HG03135 (cell line): ENCODE data around the gene HIPK2.

Experiments
- ATAC-seq: cut with Tn5 transposase; IDR thresholded peaks from one replicate; pipeline ENCODE4 v1.9.1; 2021; ENCODE audit warnings: mild to moderate bottlenecking, moderate library complexity; ENCODE audit not compliant: unreplicated experiment

The HIPK2 gene

DNA sequence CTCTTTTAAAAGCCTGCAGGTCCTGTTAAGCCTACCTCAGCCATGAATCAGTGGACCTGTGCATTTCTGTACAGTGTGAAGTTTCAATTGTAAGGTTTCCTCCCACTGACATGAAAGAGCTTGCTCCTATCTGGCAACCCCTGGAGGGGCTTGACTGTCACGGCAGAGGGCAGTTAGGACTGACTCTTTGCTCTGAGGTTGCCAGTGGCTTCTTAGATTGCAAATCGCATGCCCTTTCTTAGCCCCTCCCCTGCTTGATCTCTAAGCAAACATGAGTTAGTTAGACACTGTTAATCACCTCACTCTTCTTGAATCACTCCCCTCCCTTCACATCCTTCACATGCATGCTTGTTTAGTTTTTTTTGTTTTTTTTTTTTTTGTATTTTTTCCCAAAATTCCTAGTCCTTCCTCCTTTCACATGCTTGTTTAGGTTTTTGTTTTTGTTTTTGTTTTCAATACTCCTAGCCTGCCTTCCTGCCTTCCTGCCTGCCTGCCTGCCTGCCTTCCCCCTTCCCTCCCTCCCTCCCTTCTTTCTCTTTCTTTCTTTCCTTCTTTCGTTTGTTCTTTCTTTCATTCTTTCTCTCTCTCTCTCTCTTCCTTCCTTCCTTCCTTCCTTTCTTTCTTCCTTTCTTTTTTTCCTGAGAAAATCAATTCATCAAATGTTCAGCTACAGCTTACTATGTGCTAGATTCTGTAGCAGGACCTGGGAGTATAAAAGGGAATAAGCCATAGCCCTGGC, 6.0 kb upstream of the HIPK2 start:
- no peak for ATAC-seq

DNA sequence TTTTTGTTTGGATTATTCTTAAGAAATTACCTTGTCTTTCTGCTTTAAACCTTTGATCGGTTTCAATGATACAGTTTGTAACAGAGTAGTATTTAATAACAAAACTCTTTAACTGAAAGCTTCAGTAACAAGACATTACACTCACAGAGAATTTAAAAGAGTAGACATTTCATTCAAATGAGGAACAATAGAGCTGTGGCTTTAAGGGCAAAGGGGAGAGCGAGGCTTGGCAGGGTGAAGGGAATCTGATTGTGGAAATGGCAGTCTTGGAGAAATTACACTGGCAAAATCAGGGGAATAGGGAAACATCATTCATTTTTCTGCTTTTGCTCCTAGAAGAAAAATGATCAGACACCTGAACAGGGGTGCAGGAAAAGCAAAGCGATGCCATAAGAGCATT, 5.1 kb upstream of the HIPK2 start:
- ATAC-seq: no peak

DNA sequence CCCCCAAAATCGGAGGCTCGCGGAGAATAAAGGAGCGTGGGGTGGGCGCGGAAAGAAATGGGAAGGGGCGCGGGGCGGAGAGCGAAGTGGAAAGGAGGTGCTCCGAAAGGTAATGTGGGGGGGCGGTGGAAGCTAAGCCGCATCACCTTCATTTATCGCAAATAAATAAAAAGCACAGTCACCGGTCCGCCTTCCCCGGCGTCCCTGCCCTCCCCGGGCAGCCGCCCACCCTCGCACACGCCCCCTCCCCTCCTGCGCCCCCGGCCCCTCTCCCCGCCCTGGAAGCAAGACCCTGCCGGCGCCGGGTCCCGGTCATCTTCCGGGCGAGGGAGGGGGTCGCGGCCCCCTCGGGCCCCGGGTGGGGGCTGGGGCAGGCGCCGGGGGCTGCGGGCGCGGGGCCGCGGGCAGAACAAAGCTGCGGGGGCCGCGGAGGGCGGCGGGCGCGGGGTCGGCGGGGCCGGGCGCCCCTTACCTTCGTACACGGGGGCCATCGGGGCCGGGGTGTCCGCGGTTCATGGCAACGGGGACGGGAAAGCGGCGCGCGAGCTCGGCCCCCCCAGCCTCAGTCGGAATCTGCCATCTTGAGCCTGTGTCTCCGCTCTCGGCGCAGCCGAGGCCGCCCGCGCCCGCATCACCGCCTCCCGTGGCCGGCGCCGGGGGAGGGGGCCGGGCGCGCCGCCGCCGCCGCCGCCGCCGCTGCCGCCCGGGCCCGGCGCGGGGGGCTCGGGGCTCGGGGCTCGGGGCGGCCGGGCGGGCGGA, 486 bp downstream of the HIPK2 start:
- peak; percentile 20 for ATAC-seq

DNA sequence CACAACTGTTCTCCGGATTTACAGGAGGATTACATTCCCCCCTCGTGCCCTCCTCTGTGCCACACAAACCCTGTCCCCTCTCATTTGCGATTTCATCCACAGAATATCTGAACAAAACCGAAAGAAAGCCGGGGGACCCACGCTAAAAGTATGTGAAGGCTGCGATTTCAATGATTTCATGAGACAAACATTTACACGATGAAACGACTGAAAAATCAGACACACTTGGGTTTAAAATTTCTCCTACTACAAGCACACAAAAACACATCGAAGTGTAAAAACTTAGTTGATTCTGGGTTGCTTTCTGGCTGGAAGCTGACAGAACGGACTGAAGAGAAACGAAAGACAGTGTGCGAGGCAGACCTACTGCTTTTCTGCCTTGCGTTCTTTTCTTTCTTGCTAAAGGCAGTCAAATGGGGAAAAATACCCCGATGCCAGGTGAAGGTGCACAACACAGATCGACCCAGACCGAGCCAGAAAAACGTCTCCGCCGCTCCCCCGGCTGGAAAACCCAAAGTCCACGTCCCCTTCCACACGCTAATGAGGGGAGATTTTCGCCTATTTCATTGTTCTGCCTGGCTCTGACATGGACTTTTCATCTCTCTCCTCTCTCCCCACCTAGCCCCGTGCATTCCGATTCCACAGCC, 1.2 kb downstream of the HIPK2 start:
- no peak for ATAC-seq

DNA sequence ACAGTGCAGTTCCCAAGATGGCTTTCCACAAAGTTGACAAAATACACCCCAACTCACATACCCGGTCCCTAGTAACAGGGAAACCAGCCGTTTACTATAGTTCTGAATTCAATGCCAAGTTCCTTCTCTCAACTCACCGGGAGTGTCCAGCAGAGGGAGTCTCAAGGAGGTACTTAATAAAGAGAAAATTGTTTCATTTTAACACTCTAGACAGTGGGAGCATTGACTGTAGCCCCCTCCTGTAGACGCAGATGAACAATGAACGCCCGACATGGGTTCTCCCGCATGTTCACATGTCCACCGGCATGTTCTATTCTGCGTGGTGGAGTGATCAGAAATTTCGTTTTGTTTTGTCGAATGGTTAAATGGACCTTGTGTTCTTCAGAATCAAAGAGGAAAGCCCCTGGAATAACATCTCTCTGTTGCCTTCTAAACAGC, 1.9 kb downstream of the HIPK2 start:
- ATAC-seq: no peak

DNA sequence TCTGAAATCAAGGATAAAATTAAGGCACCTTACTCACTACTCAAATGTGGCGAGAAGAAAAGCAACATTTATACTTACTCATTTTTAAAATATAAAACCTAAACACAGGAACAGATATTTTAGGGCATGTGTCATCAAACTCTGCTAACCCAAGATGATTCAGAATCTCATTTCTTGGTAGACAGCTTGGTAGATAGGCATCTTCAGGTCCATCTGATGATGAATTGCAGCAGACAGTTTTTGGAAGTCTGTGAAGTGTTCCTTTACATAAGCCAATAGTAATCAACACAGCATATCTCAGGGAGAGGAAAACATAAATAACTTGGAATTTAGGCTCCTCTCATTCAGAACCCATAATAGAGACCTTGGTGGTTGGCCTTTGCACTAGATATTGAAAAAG, 3.4 kb downstream of the HIPK2 start:
- no peak for ATAC-seq

DNA sequence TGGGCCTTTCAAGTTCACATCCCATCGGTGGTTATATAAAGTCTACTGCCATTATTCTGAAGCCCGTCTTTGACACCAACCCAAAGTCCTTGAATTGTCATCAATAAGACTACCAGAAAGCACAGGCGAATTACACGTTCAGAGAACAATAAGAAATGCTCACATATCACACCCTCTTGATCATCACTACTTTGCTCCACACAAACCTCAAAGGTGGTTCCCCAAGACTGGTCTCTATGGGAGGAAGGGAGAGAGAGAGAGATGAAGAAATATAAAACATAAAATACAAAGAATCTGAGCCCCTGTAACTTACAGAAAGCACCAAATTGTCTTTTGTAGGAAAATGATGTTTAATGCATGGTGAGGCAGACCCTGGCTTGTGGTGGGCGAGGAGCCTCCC, 4.4 kb downstream of the HIPK2 start:
- no peak for ATAC-seq

DNA sequence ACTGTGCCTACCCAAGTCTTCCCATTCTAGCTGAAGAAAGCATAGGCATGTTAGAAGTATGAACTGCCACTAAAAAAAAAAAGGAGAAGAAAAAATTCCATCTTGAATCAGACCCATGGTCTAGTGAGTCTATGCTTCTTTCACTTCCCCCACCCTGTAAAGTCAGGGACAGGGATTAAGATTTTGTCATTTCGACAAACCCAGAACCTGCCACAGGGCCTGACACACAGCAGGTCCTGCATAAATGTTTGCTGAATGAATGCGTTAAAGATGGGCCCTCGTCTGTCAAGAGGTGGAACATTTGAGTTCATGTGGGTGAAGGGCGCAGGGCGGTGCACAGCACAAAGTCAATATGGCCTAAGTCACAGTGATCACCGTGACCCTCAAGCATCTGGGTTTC, 4.9 kb downstream of the HIPK2 start:
- no peak for ATAC-seq

DNA sequence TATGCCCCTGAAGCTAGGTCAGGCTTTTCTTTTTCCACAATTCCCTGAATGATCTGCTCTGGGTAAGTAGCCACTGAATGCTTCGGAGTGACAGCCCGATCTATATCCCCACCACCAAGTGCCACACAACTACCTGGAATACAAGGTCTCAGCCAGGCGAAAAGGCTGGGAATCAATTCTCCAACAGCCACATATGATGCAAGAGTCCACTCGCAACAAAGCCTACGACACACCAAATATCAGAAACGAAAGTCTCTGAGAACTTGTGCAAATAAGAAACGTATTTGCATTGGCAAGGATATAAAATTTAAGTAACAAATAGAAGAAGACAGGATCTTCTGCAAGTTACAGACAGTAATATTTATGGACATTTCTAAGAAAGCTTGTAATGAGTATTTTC, 5.7 kb downstream of the HIPK2 start:
- ATAC-seq: no peak

DNA sequence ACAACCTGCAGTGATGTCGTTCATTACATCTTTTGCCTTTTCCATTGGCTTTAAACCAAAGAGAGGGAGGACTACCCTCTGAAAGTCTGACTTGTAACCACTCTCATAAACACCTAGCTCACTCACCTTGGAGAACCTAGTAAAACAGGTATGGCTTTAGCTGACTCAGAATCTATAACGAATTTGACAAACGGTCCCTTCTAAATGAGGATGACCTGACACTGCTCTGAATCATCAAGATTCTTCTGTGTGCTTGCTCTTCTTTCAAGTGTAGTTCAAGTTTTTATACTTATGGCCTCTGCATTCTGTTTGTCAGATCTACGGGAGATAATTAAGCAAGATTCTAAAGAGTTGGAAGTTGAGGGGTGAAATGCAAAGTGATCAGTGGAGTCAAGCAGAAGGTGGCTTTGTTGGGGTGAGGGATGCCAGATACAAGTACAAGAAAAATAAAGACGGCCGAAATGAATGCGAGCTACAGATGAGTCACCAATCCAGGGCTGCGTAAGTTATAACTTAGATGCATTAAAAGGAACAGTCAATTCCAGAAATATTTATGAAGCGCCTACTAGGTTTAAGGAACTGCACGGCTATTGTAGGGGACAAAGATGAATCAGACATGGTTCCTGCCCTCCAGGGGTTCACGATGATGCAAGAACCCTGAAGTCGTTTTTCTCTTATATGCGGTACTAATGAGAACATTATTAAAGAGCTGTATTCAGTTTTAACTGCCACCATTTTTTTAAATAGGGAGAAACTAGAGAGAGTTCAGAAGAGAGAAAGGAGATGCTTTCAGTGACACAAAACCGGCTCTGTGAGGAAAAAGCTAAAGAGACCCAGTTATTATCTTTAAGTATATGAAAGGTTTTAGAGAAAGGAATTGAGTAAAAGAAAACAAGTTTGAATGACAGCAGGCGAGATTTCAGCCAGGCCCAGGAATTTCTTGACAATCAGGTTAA, 6.5 kb downstream of the HIPK2 start:
- ATAC-seq: no peak

DNA sequence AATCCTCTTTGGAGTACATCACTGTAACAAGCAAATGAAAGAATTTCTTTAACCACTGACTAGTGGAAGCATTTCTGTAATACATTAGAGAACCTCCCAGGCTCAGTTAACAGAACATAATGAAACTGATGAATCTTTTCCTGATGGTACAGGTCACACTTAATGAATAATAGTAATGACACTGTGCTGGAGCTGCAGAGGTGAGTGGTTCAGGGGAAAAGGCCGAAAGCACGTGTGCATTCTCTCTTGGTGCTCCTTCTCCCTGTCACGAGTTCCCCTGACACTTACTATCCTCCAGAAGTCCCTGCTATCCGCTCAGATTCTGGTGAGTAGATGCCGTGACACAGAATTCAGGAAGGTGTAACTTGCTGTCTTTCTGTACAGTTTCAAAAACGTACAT, 8.0 kb downstream of the HIPK2 start:
- ATAC-seq: no peak

DNA sequence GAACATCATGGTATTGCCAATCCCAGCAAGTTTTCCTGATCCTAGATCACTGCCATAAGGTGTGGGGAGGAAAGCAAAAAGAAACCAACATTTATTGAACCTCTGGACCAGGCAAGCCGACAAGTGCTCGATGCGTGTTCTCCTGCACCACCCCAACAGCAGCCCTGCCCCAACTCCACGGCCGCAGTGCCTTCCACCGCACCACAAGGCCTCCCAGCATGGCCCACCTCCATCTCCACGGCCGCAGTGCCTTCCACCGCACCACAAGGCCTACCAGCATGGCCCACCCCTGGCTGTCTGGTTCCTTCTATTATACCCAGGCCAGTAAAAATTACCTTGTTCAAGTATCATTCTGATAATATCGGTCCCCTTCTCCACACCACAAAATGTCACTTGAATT, 8.7 kb downstream of the HIPK2 start:
- no peak for ATAC-seq

DNA sequence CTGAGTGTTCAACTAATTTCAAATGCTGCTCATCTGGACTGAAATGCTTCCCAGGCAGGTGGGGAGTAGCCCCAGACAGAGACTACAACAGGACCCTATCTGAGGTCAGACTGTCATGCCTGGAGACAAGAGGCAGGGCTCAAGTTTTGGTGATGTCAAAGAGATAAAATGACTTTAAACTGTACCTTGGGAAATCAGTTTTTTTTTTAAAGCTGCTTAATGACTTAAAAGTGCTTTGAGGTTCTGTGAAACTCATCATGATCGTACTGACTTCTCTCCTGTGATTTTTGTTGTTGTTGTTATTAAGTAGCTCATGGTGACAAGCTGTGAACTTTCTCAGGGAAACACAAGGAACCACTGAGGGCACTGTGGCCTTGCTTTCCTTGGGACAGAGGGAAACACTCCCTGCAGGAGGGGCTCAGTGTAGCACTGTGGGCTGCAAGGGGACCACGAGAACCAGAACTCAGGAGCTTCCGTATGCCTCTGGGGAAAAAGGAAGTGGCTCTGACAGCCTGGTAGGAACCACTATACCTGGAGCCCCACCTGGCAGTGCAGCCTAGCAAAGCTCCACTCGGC, 9.5 kb downstream of the HIPK2 start:
- ATAC-seq: no peak

DNA sequence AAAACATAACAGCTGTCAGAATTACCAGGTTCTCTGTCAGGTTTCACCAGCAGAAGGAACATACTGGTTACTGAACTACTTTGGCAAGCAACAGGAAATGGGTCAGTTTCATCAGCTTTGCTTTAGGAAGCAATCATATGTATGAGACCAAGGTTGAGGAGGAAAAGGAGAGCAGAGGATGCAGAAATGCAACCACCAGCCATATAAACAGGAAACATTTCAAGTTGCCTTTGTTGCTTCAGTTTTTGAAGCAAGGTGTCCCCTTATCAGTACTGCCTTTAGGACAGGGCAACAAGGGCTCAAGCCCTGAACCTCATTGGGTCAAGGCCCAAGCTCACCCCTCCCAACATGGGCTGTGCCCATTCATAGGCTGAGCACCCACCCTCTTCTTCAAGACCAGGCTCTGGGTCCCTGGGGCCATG, 10.2 kb downstream of the HIPK2 start:
- ATAC-seq: peak; percentile 76

DNA sequence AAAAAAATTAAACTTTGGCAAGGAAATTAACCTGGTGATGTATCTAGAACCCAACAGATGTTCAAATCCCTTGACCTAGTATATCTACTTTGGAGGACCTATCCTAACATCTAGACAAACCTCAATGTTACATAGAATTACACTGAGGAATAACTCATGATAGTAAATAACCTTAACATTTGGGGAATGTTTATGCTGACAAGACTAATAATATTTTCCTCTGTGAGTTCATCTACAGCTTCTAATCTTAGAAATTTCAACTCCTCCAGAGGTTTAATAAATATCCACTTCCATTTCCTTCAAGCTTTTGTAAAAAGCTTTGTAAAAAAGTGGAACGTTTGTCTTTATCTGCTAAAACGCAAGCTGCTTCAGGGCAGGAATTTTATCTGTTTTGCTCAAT, 12.7 kb downstream of the HIPK2 start:
- no peak for ATAC-seq

DNA sequence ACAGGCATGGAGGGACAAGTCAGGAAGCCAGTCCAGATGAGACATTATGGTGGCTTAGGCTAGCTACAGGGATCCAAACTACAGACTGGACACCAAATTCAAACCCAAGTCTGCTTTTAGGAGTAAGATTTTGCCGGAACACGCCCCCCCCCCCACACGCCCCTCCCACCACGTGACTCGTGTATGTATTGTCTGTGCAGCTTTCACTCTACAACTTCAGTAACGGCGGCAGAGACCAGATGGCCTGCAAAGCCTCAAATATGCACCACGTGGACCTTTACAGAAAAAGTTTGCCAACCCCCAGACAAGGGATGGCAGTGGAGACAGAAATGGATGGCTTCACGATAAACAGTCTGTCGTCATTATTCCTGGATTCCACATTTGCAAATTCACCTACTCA, 14.5 kb downstream of the HIPK2 start:
- no peak for ATAC-seq

DNA sequence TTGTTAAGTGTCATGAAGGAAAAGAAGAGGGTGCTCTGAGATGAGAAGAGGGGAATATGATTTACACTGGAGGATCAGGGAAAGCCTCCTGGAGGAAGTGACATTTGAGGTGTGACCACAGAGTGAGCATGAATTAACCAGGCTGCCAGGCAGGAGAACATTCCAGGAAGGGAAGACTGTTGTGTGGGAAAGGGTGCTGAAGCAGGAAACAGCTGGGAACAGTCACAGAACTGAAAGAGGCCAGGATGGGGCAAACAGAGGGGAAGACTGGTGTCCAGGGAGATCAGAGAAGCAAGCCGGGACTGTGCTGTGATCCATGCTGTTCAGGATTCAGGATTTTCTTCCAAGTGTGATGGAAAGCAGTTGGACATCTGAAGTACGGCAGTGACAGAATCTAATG, 14.9 kb downstream of the HIPK2 start:
- no peak for ATAC-seq

DNA sequence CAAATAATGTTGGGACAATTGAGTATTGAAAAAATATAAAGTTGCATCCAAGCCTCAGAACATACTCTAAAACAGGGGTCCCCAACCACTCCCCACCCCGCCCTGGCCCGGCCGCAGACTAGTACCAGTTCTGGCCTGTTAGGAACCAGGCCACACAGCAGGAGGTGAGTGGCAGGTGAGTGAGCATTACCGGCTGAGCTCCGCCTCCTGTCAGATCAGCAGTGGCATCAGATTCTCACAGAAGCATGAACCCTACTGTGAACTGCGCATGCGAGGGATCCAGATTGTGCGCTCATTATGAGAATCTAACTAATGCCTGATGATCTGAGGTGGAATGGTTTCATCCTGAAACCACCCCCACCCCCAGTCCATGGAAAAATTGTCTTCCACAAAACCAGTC, 19.4 kb downstream of the HIPK2 start:
- ATAC-seq: no peak

DNA sequence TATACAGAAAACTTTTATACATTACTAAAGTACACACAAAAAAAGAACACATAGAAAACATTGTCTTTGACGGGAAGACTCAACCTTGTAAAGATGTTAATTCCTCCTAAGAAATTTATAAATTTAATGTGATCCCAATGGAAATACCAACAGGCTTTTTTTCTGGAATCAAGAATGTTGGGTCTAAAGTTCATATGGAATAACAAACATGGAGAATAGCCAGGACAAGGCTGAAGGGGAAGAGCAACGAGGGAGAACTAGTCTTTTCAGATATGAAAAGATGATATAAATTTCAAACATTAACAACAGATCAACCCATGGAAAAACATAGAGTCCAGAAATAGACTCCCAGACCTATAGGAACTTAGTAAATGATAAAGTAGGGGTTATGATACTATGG, 19.8 kb downstream of the HIPK2 start:
- no peak for ATAC-seq

DNA sequence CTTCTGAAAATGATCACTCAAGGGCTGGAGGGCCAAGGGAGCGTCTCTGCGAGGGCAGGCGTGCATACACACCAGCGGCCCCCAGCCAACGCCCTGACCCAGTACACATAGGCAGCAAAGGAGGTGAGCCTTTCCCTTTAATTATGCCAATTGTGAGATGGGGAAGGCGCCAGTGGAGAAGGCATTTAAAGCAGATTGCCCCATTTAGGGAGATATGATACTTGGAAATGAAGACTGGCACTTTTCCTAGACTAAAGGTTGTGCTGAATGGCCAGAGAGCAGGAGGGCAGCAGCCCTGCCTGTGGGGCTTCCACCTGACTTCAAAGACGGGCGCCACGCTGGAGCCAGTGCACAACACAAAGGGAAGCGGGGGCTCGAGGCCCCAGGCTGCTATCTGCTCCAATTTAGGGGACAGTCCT, 24.1 kb downstream of the HIPK2 start:
- no peak for ATAC-seq
